HG02938 (cell line): Measurements from ENCODE around the gene FARP2.
"Not testable (repeated sequence)": the region's sequence is repeated elsewhere in the genome, so short reads cannot be mapped to it uniquely, and the experiment has no call there.

Experiments
- ATAC-seq: cut with Tn5 transposase; IDR thresholded peaks from one replicate; pipeline ENCODE4 v1.9.1; 2021; ENCODE audit warnings: mild to moderate bottlenecking, moderate library complexity; ENCODE audit not compliant: unreplicated experiment

Gene FARP2

GRCh38 chr2:241366678-241367077, 10.6 kb downstream of the FARP2 start:
- ATAC-seq = no peak

GRCh38 chr2:241368643-241369042, 12.6 kb downstream of the FARP2 start:
- ATAC-seq = no peak

- no peak for ATAC-seq
These were observed 16.4 kb downstream of the FARP2 start for GRCh38 chr2:241372361-241372992.

- no peak for ATAC-seq
These were observed 17.4 kb downstream of the FARP2 start for GRCh38 chr2:241373446-241373845.

- ATAC-seq = not testable (repeated sequence)
These were observed 17.8 kb downstream of the FARP2 start for GRCh38 chr2:241373906-241374305.

- ATAC-seq = no peak
These were observed 19.2 kb downstream of the FARP2 start for GRCh38 chr2:241375300-241375699.

GRCh38 chr2:241376808-241377207, 20.7 kb downstream of the FARP2 start:
- ATAC-seq = no peak

GRCh38 chr2:241378816-241379215, 22.7 kb downstream of the FARP2 start:
- ATAC-seq = no peak

- ATAC-seq = no peak
These were observed 23.7 kb downstream of the FARP2 start for GRCh38 chr2:241379481-241380480.

GRCh38 chr2:241381872-241382271, 25.8 kb downstream of the FARP2 start:
- ATAC-seq = no peak

GRCh38 chr2:241385450-241385849, 29.4 kb downstream of the FARP2 start:
- ATAC-seq = not testable (repeated sequence)

GRCh38 chr2:241386519-241386918, 30.4 kb downstream of the FARP2 start:
- ATAC-seq = no peak

- no peak for ATAC-seq
These were observed 33.6 kb downstream of the FARP2 start for GRCh38 chr2:241389697-241390096.

GRCh38 chr2:241390301-241391206, 34.5 kb downstream of the FARP2 start:
- no peak for ATAC-seq

- no peak for ATAC-seq
These were observed 36.0 kb downstream of the FARP2 start for GRCh38 chr2:241391892-241392665.

GRCh38 chr2:241392753-241393152, 36.7 kb downstream of the FARP2 start:
- not testable (repeated sequence) for ATAC-seq

- no peak for ATAC-seq
These were observed 37.6 kb downstream of the FARP2 start for GRCh38 chr2:241393524-241394196.

GRCh38 chr2:241396809-241397208, 40.7 kb downstream of the FARP2 start:
- ATAC-seq = not testable (repeated sequence)
